OCI-LY1 (cell line): ENCODE data around the gene SQSTM1.

Source experiments
- CTCF ChIP-seq: fragments of 200-600 bp; sonication (generic), shearing (Covaris generic); IDR thresholded peaks from 2 replicates; pipeline ENCODE4 v1.5.1; 2017; ENCODE audit warnings: mild to moderate bottlenecking, antibody characterized with exemption, low read length, moderate library complexity, mixed read lengths
- EZH2 ChIP-seq: fragments of 200-600 bp; sonication (generic), shearing (Covaris generic); IDR thresholded peaks from 2 replicates; pipeline ENCODE4 v1.8.0; 2017; ENCODE audit warnings: borderline replicate concordance, mixed run types, mild to moderate bottlenecking, antibody characterized with exemption, low read length, moderate library complexity, mixed read lengths

GRCh38 chr5:179876610-179876952 is 55.9 kb downstream of the SQSTM1 start:
- TF ChIP-seq CTCF: no peak
- no peak for TF ChIP-seq EZH2
